ENCODE measurements around the gene NECAB3.

GRCh38 chr20:33612001-33612400, 62.2 kb downstream of the NECAB3 start:
- TF ChIP-seq CTCF (IDR thresholded peaks at IDR 0.05): no peak
- TF ChIP-seq POLR2A (IDR thresholded peaks at IDR 0.05): no peak

All from esophagus squamous epithelium (tissue), 4 donors.